ENCODE results near the gene SLC9A8.

DNA sequence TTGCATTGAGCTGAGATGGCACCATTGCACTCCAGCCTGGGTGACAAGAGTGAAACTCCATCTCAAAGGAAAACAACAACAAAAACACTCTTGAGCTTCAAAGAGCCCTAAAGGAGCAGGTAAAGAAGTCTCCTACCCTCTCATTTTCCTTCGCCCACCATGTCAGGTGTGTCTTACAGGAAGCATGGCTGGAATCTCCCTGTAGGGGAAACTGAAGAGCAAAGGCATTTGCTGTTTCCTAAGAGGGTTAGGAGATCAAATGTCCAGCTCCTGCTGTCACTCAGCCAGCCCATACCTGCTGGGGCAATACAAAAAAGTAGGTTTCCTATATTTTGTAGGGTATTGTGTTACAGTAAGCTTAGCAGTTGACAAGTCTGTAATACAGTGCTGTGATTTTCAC is 59.4 kb downstream of the SLC9A8 start:
- no peak for TF ChIP-seq POLR2A (IDR thresholded peaks at IDR 0.05)
- TF ChIP-seq, protein P1, sequence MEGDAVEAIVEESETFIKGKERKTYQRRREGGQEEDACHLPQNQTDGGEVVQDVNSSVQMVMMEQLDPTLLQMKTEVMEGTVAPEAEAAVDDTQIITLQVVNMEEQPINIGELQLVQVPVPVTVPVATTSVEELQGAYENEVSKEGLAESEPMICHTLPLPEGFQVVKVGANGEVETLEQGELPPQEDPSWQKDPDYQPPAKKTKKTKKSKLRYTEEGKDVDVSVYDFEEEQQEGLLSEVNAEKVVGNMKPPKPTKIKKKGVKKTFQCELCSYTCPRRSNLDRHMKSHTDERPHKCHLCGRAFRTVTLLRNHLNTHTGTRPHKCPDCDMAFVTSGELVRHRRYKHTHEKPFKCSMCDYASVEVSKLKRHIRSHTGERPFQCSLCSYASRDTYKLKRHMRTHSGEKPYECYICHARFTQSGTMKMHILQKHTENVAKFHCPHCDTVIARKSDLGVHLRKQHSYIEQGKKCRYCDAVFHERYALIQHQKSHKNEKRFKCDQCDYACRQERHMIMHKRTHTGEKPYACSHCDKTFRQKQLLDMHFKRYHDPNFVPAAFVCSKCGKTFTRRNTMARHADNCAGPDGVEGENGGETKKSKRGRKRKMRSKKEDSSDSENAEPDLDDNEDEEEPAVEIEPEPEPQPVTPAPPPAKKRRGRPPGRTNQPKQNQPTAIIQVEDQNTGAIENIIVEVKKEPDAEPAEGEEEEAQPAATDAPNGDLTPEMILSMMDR (IDR thresholded peaks at IDR 0.05), result no peak
